KBM-7 (cell line): Measurements from ENCODE around the gene GRAMD1A.
"Not testable (repeated sequence)": the region's sequence is repeated elsewhere in the genome, so short reads cannot be mapped to it uniquely, and the experiment has no call there.

Experiments used
- DNase-seq: peaks from one replicate; pipeline ENCODE4 v3.0.0-alpha.2; 2015
- in situ Hi-C: fragments of 300-500 bp; cut with MboI; formaldehyde crosslinking; loops from 2 replicates; pipeline ENCODE4 v1.14.3; 2020; ENCODE audit warnings: low sequenced_read_pairs, low pct_unique_long_range_greater_than_20kb, mixed read lengths

GRAMD1A gene

DNA sequence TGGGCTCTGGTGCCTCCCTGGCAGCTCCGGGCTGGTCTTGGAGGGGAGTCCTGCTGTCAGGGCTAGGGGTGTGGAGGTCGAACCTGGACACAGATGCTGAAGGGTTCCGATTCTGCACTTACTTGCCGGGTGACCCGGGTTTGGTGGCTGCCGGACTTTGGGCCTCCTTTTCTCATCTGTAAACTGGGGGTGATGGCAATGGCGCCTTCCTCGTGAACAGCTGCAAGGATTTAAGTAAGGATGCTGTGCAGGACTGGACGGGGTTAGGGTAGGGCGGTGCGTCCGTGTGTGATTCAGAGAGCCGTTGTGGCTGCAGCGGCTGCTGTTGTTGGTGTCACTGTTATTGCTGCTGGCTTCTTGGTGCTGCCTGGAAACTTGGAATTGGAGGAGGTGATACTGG, 43.8 kb downstream of the GRAMD1A start:
- in situ Hi-C loops, result no loop called here
- no peak for DNase-seq

DNA sequence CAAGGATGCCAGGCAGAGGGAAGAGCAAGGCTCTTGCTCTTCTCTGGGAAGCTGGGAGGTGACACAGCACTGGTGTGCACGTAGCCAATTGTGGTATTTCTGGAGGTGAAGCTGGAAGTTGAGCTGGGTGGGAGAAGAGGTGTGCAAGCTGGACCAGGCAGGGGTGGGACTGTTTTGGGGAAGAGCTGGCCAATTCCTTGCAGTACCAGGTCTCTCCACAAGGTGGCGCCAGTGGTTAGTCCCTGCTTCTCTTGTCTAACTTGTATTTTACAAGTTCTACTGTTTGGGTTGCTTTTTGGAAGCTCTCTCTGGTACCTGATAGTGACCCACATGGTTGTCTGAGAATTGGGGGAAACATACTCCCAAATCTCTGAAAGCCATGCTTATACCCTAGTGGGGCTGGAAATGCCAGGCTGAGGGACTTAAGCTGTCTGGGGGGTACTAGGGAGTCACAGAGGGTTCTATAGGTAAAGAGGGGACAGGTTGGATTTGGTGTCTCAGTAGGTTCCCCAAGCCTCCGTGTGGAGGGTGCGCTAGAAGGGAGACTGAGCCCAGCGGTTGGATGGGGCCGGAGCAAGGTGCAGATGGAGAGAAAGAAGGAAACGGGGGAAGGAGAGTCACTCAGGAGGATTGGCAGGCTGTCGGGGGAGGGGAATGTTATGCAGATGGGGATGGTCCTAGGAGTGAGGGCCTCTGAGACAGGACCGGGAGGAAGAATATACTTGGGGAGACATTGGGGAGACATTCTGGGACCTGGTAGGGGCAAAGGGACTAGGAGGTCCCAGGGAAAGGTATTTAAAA, 44.4 kb downstream of the GRAMD1A start:
- in situ Hi-C loops, result no loop called here
- DNase-seq, result peak; percentile 92

DNA sequence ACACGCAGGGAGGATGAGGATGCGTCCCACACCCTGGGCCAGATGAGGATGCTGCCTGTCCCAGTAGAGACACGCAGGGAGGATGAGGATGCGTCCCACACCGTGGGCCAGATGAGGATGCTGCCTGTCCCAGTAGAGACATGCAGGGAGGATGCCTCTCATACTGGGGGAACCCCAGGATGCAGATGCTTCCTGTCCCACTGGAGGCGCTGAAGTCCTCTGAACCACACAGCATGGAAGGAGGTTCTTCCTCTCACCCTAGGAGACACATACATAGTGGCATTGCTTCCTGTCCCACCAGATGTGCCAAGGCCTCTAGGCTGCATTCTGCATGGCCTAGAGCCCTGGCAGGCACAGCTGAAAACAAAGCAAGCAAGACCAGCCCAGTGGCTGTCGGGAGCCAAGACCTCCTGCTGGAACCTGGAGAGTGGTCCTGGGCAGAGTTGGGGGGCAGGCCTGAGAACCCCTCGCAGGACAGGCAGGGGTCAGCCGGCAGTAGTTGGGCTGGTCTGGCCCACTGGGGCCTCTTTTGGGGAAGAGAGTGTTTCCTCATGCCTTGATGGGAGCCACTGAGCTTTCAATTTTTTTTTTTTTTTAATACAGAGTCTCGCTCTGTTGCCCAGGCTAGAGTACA, 45.7 kb downstream of the GRAMD1A start:
- peak; percentile 87 for DNase-seq
- in situ Hi-C loops, result no loop called here

GRCh38 chr19:35046461-35046860, 46.3 kb downstream of the GRAMD1A start:
- DNase-seq, result no peak
- in situ Hi-C loops, result no loop called here

- in situ Hi-C loops, result no loop called here
- DNase-seq, result no peak
Measured at GRCh38 chr19:35048911-35049411, 48.8 kb downstream of the GRAMD1A start.

DNA sequence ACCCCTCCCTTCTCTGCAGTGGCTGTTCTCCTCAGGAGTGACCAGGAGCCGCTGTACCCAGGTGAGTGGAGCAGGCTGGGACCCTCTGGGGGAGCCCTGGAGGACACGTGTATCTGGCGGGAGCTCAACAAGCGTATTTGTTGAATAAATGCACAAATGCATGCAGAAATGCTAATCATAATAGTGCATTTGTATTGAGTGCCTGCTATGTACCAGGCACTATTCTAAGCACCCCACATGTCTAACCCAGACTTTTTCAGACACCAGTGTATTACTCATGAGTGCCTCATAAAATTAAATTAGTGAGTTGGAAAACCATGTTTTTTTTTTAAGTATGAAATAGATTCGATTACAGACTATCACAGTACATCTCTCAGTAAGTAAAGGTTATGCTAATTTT, 49.3 kb downstream of the GRAMD1A start:
- in situ Hi-C loops, result no loop called here
- no peak for DNase-seq

GRCh38 chr19:35050662-35051061, 50.5 kb downstream of the GRAMD1A start:
- in situ Hi-C loops, DNase-seq: not testable (repeated sequence)

DNA sequence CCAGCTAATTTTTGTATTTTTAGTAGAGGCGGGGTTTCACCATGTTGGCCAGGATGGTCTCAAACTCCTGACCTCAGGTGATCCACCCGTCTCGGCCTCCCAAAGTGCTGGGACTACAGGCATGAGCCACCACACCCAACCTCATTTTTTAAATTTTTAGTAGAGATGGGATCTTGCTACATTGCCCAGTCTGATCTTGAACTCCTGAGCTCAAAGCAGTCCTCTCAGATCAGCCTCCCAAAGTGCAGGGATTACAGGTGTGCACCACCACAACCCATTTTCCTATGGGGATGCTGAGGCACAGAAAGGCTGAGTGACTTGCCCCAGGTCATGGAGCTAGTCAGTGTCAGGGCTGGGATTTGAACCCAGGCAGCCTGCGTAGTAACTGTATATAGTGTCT, 51.1 kb downstream of the GRAMD1A start:
- in situ Hi-C loops, DNase-seq: not testable (repeated sequence)

DNA sequence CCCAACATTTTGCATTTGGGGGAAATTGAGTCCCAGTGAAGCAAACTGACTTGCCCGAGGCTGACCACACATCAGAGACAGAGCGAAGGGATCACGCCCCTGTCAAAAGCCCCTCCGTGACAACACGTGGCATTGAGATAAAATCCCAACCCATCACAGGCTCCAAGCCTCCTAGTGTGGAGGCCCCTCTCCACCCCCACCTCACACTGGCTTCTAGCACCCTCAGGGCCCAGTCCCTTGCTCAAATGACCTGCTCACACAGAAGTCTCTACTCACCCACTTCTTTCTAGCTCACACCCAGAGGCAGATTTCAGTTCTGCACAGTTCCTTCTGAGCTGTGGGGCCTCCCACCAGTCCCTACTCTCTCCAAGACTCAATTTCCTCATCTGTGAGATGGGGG, 51.7 kb downstream of the GRAMD1A start:
- no peak for DNase-seq
- in situ Hi-C loops, result no loop called here

DNA sequence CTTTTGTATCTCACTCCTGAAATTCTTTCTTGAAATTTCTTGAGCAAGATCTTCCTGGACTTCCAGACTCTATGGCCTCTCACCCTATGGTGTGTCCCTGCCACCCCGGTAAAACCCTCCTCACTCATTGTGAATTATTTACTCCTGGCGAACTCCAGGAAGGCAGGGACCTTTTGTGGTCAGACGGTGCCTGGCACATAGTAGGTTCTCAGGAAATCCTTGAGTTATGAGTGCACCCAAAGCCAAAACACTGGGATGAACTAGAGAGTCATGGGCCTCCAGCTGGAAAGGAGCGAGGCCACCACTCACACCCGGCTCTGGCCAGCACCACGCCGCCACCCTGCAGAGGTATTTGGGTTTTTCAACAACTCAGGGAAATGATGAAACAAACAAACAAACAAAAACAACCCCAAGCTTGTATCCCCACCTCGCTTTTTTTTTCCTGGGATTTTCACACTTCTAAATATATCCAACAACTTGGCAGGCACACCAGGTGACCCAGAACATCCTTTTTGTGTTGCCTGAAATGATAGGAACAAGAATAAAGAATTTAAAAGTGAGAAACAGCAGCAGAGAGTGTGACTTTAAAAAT, 52.6 kb downstream of the GRAMD1A start:
- no peak for DNase-seq
- in situ Hi-C loops, result no loop called here

DNA sequence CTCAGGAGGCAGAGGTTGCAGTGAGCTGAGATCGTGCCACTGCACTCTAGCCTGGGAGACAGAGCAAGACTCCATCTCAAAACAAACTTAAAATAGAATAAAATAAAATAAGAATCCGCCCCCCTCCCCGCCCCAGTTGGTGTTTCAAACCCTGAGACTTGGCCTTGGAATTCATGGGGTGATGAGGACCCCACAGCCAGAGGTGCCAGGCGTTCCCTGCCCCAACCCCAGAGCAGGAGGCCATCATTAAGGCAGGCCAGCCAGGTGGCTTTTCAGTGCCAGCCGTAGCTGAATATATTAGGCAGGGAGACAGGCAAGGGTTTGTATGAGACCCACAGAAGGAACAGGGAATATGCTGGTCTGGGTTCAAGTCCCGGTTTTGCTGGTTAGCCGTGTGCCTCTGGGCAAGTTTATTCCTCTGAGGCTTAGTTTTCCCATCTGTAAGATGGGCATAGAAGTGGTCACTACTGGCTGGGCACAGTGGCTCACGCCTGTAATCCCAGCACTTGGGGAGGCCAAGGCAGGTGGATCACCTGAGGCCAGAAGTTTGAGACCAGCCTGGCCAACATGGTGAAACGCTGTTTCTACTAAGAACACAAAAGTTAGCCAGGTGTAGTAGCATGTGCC, 53.7 kb downstream of the GRAMD1A start:
- no peak for DNase-seq

DNA sequence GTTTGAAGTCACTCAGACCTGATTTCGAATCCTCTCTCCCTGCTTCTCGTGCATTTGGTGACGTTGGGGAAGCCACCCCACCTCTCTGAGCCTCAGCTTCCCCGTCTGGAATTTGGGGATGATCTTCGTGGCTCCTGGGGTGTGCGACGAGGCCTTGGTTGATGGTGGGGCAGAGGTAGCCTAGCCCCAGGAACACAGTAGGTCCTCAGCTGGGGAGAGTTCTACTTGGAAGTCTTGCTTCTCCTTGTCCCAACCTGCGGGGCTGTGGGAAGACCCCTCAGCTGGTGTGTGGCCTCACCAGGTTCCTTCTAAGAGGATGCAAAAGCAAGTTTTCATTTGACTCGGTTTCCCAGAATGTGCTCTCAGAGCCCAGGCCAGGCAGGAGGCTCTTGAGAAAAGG, 54.5 kb downstream of the GRAMD1A start:
- DNase-seq, result no peak
- in situ Hi-C loops, result no loop called here

More for the DNA sequence above, 53.7 kb downstream of the GRAMD1A start:
- in situ Hi-C loops, result no loop called here

DNA sequence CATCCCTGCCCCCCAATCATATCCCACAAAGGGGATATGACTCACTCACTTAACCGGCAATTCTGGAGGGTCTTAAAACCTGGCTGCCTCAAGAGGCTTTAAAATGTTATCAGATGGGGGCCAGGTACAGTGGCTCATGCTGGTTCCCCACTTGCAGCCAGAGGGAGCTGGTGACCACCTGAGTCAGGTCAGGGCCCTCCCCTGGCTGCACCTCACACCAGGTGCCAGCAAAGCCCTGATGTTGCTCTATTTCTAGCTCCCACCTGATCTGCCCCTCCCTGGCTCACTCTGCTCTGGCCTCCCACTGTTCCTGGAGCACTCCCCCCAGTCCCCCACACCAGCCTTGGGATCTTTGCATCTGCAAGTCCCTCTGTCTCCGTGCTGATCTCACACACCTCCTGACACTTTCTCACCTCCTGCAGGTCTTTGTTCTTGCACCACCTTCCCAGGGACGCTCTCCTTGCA, 55.6 kb downstream of the GRAMD1A start:
- no peak for DNase-seq
- in situ Hi-C loops, result no loop called here

- in situ Hi-C loops, result no loop called here
Measured at GRCh38 chr19:35056513-35057063, 56.5 kb downstream of the GRAMD1A start.

GRCh38 chr19:35058370-35058769, 58.2 kb downstream of the GRAMD1A start:
- in situ Hi-C loops, result no loop called here
- no peak for DNase-seq

More at GRCh38 chr19:35056513-35057063, 56.5 kb downstream of the GRAMD1A start:
- no peak for DNase-seq

GRCh38 chr19:35059006-35059798, 59.1 kb downstream of the GRAMD1A start:
- no peak for DNase-seq
- in situ Hi-C loops, result no loop called here

- no peak for DNase-seq
- in situ Hi-C loops, result no loop called here
Measured at GRCh38 chr19:35059799-35060091, 59.6 kb downstream of the GRAMD1A start.

DNA sequence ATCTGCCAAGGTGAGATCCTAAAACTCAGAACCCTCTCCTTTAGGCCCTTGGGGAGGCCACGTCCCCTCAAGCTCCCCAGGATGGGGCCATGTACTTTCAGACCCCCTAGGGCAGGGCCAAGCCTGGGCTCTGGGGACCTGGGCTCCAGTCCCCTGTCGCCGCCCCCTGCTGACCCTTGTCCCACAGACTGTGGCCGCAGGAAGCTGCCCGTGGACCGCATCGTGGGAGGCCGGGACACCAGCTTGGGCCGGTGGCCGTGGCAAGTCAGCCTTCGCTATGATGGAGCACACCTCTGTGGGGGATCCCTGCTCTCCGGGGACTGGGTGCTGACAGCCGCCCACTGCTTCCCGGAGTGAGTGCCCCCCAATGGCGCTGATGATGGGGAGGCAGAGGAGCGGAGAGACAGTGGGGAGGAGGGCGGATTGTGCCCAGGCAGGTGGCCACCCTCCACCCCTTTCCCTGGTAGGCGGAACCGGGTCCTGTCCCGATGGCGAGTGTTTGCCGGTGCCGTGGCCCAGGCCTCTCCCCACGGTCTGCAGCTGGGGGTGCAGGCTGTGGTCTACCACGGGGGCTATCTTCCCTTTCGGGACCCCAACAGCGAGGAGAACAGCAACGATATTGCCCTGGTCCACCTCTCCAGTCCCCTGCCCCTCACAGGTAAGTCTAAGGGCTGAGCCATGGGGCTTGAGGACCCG, 60.2 kb downstream of the GRAMD1A start:
- no peak for DNase-seq
- in situ Hi-C loops, result no loop called here
